SK-N-SH (cell line): ENCODE measurements around the gene ZSCAN20. TPM values are rescaled to one million over a fixed set of nuclear protein-coding genes. Genes with fewer than 3 reads are reported as not detected.
"Not testable (repeated sequence)": the region's sequence is repeated elsewhere in the genome, so short reads cannot be mapped to it uniquely, and the experiment has no call there.

Source experiments
- CTCF ChIA-PET: fragments of 300-600, 350-600 bp; formaldehyde crosslinking; extraction: SDS; loops from one replicate; lab custom pipeline; 2021; lab: Yijun Ruan, JAX
- POLR2A ChIA-PET: fragments of 350-600 bp; sonication (Branson Sonifier 250); formaldehyde crosslinking; extraction: SDS; loops from one replicate; lab custom pipeline; 2020; ENCODE audit warnings: antibody characterized with exemption, inconsistent platforms; lab: Yijun Ruan, JAX
- DNase-seq: peaks from one replicate; pipeline ENCODE4 v3.0.0; 2012
- H2AFZ ChIP-seq: fragments of 200-600 bp; sonication (generic); 2 replicates; pipeline ENCODE4 v1.8.1; 2016; ENCODE audit warnings: antibody characterized with exemption, mild to moderate bottlenecking, low read depth
- H3F3A ChIP-seq: fragments of 200-600 bp; sonication (generic); replicated peaks from 2 replicates; pipeline ENCODE3; 2016; ENCODE audit warnings: antibody characterized with exemption, mild to moderate bottlenecking; ENCODE audit not compliant: insufficient read depth
- H3K27ac ChIP-seq, 2 experiments: fragments of 200-500 bp in 1 of 2; fragments of 200-600 bp in 1 of 2; sonication (Bioruptor generic) in 1 of 2; sonication (generic), shearing (Covaris generic) in 1 of 2; 2 replicates each; pipeline versions ENCODE4 v1.5.1 to v1.6.1; 2014 to 2016; ENCODE audit warnings: low read depth in 2 of 2, inconsistent platforms in 1 of 2, low read length in 1 of 2, mild to moderate bottlenecking in 1 of 2, mixed read lengths in 1 of 2
- H3K27me3 ChIP-seq: fragments of 200-600 bp; sonication (generic), shearing (Covaris generic); 2 replicates; pipeline ENCODE4 v1.6.1; 2016; ENCODE audit warnings: mixed run types; ENCODE audit not compliant: insufficient read depth
- H3K36me3 ChIP-seq, 2 experiments: fragments of 200-500 bp in 1 of 2; fragments of 200-600 bp in 1 of 2; sonication (Bioruptor generic) in 1 of 2; sonication (generic) in 1 of 2; replicated peaks in 1 of 2; 2 replicates each; pipeline versions ENCODE3 to v1.5.1; 2014 to 2016; ENCODE audit warnings: low read length in 1 of 2, mild to moderate bottlenecking in 1 of 2; ENCODE audit not compliant: insufficient read depth in 2 of 2, control insufficient read depth in 1 of 2
- H3K4me1 ChIP-seq, 2 experiments: fragments of 200-500 bp in 1 of 2; fragments of 200-600 bp in 1 of 2; sonication (Bioruptor generic) in 1 of 2; sonication (generic), shearing (Covaris generic) in 1 of 2; 2 replicates each; pipeline versions ENCODE4 v1.5.1 to v1.6.1; 2014 to 2016; ENCODE audit warnings: low read depth in 1 of 2, low read length in 1 of 2, mixed run types in 1 of 2; ENCODE audit not compliant: insufficient read depth in 2 of 2, control insufficient read depth in 1 of 2
- H3K4me2 ChIP-seq: fragments of 200-600 bp; sonication (generic), shearing (Covaris generic); 2 replicates; pipeline ENCODE4 v1.6.1; 2017; ENCODE audit warnings: mixed run types
- H3K4me3 ChIP-seq, 2 experiments: fragments of 200-500 bp in 1 of 2; fragments of 200-600 bp in 1 of 2; sonication (Bioruptor generic) in 1 of 2; sonication (generic), shearing (Covaris generic) in 1 of 2; 2 replicates each; pipeline versions ENCODE4 v1.5.1 to v1.8.1; 2014 to 2016; ENCODE audit warnings: low read depth in 2 of 2, inconsistent platforms in 1 of 2, low read length in 1 of 2, mild to moderate bottlenecking in 1 of 2, mixed read lengths in 1 of 2, moderate library complexity in 1 of 2
- H3K79me2 ChIP-seq: fragments of 200-600 bp; sonication (generic); 2 replicates; pipeline ENCODE4 v1.8.1; 2017; ENCODE audit warnings: mild to moderate bottlenecking; ENCODE audit not compliant: insufficient read depth
- H3K9ac ChIP-seq: fragments of 200-600 bp; sonication (generic); 2 replicates; pipeline ENCODE4 v1.6.1; 2017; ENCODE audit warnings: mixed run types
- H3K9me2 ChIP-seq: fragments of 200-600 bp; sonication (generic); 2 replicates; pipeline ENCODE4 v1.6.1; 2017; ENCODE audit warnings: mixed run types
- H3K9me3 ChIP-seq: fragments of 200-600 bp; sonication (generic); 2 replicates; pipeline ENCODE4 v1.6.1; 2017; ENCODE audit warnings: mixed run types, mild to moderate bottlenecking, moderate library complexity
- H4K20me1 ChIP-seq: fragments of 200-600 bp; sonication (generic); 2 replicates; pipeline ENCODE4 v1.6.1; 2017; ENCODE audit warnings: mild to moderate bottlenecking, mixed run types; ENCODE audit not compliant: insufficient read depth
- FOSL2 ChIP-seq: IDR thresholded peaks from 2 replicates; pipeline ENCODE4 v1.4.0; 2012; ENCODE audit warnings: low read depth, mild to moderate bottlenecking, moderate library complexity, borderline replicate concordance
- GATA2 ChIP-seq: sonication (generic); formaldehyde crosslinking; IDR thresholded peaks from 2 replicates; pipeline ENCODE4 v1.5.0; 2020; ENCODE audit warnings: mild to moderate bottlenecking, missing genetic modification reagents
- MEF2A ChIP-seq: IDR thresholded peaks from 2 replicates; pipeline ENCODE4 v1.4.0; 2012; ENCODE audit warnings: low read depth, borderline replicate concordance
- MXI1 ChIP-seq: IDR thresholded peaks from 2 replicates; pipeline ENCODE4 v1.6.1; 2012; ENCODE audit warnings: mild to moderate bottlenecking, low read depth, low read length, improper control_type of control experiment
- NRF1 ChIP-seq: IDR thresholded peaks from 2 replicates; pipeline ENCODE4 v1.6.1; 2012; ENCODE audit warnings: low read depth, mild to moderate bottlenecking, low read length
- YY1 ChIP-seq: IDR thresholded peaks from 2 replicates; pipeline ENCODE4 v1.4.0; 2012; ENCODE audit warnings: low read depth, mild to moderate bottlenecking
- WGBS: methylation state at CpG from one replicate; pipeline ENCODE4 v1.1.6; 2017; ENCODE audit warnings: low lambda C conversion rate; 5-methylcytosine and 5-hydroxymethylcytosine counted together
- polyA plus RNA-seq, 3 experiments: library from polyadenylated mRNA; depleted of rRNA; stranded (reverse); fragments of >200 nt; gene quantifications; 2 replicates each; pipeline ENCODE4 v1.2.3, GENCODE V29; 2012
- TF ChIP-seq, protein P1 (sequence below): fragments of 200-600 bp; sonication (generic); IDR thresholded peaks from 2 replicates; pipeline ENCODE4 v1.6.1; 2017; ENCODE audit warnings: antibody characterized with exemption, mild to moderate bottlenecking, moderate library complexity
- TF ChIP-seq, protein P2 (sequence below): IDR thresholded peaks from 2 replicates; pipeline ENCODE4 v1.4.0; 2012; ENCODE audit warnings: low read depth, borderline replicate concordance
- TF ChIP-seq, protein P3 (sequence below): fragments of 150-350 bp; IDR thresholded peaks from 2 replicates; pipeline ENCODE4 v1.6.1; 2017; ENCODE audit warnings: antibody characterized with exemption, low read length, low read depth, borderline replicate concordance
- TF ChIP-seq, protein P4 (sequence below): fragments of 150-350 bp; IDR thresholded peaks from 2 replicates; pipeline ENCODE4 v1.6.1; 2016; ENCODE audit warnings: mild to moderate bottlenecking, low read depth, low read length

ZSCAN20 gene
- polyA plus RNA-seq, 1 of the 3 experiments (the other 2 are of a cell fraction) = 2.1 TPM

DNA sequence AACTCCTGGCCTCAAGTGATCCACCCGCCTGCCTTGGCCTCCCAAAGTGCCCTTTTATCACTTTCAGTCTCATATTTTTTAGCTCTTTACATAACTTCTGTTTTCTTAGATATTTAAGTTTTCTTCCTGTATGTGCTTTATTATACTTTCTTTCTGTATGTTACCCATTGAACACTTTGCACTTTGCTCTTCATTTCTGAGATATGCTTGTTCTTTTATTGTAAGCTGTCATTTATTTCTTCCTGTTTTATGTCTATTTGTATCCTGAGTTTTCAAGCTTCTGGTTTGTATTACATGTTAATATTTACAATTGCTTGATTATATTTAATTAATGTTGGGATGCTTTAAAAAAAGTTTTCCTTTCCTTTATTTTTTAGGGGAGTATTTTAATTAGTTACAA, 35.7 kb downstream of the ZSCAN20 start:
- CTCF ChIA-PET = no interaction called here
- no peak overlapping the region for H2AFZ ChIP-seq
- no peaks in the 10 kb centered on the region for H3K9me2 ChIP-seq
- no peaks in the 10 kb centered on the region for H3K36me3 ChIP-seq
- no peaks in the 10 kb centered on the region for H3K79me2 ChIP-seq
- no peak overlapping the region for H3K27ac ChIP-seq
- H3K9me3 ChIP-seq = no peaks in the 10 kb centered on the region
- no peaks in the 10 kb centered on the region for H3K27me3 ChIP-seq
- H3K4me2 ChIP-seq = no peak overlapping the region
- WGBS = 61% methylated on average over 1 of the region's 1 CpG
- H4K20me1 ChIP-seq = no peaks in the 10 kb centered on the region
- DNase-seq = no peak
- H3F3A ChIP-seq = no peaks in the 10 kb centered on the region
- H3K4me1 ChIP-seq = no peaks in the 10 kb centered on the region
- POLR2A ChIA-PET = no interaction called here
- TF ChIP-seq FOSL2 (no peak), NRF1 (no peak), YY1 (no peak), MEF2A (no peak), MXI1 (no peak), GATA2 (no peak)
- TF ChIP-seq, protein P1, sequence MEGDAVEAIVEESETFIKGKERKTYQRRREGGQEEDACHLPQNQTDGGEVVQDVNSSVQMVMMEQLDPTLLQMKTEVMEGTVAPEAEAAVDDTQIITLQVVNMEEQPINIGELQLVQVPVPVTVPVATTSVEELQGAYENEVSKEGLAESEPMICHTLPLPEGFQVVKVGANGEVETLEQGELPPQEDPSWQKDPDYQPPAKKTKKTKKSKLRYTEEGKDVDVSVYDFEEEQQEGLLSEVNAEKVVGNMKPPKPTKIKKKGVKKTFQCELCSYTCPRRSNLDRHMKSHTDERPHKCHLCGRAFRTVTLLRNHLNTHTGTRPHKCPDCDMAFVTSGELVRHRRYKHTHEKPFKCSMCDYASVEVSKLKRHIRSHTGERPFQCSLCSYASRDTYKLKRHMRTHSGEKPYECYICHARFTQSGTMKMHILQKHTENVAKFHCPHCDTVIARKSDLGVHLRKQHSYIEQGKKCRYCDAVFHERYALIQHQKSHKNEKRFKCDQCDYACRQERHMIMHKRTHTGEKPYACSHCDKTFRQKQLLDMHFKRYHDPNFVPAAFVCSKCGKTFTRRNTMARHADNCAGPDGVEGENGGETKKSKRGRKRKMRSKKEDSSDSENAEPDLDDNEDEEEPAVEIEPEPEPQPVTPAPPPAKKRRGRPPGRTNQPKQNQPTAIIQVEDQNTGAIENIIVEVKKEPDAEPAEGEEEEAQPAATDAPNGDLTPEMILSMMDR = no peak
- TF ChIP-seq, protein P2, sequence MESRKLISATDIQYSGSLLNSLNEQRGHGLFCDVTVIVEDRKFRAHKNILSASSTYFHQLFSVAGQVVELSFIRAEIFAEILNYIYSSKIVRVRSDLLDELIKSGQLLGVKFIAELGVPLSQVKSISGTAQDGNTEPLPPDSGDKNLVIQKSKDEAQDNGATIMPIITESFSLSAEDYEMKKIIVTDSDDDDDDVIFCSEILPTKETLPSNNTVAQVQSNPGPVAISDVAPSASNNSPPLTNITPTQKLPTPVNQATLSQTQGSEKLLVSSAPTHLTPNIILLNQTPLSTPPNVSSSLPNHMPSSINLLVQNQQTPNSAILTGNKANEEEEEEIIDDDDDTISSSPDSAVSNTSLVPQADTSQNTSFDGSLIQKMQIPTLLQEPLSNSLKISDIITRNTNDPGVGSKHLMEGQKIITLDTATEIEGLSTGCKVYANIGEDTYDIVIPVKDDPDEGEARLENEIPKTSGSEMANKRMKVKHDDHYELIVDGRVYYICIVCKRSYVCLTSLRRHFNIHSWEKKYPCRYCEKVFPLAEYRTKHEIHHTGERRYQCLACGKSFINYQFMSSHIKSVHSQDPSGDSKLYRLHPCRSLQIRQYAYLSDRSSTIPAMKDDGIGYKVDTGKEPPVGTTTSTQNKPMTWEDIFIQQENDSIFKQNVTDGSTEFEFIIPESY = no peak
- TF ChIP-seq, protein P3, sequence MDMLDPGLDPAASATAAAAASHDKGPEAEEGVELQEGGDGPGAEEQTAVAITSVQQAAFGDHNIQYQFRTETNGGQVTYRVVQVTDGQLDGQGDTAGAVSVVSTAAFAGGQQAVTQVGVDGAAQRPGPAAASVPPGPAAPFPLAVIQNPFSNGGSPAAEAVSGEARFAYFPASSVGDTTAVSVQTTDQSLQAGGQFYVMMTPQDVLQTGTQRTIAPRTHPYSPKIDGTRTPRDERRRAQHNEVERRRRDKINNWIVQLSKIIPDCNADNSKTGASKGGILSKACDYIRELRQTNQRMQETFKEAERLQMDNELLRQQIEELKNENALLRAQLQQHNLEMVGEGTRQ = no peak
- TF ChIP-seq, protein P4, sequence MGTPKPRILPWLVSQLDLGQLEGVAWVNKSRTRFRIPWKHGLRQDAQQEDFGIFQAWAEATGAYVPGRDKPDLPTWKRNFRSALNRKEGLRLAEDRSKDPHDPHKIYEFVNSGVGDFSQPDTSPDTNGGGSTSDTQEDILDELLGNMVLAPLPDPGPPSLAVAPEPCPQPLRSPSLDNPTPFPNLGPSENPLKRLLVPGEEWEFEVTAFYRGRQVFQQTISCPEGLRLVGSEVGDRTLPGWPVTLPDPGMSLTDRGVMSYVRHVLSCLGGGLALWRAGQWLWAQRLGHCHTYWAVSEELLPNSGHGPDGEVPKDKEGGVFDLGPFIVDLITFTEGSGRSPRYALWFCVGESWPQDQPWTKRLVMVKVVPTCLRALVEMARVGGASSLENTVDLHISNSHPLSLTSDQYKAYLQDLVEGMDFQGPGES = no peak
- TF ChIP-seq, all 33 proteins: peak for 0
- Histone ChIP-seq H3K9ac (no peak overlapping the region), H3K4me3 (no peak overlapping the region)

DNA sequence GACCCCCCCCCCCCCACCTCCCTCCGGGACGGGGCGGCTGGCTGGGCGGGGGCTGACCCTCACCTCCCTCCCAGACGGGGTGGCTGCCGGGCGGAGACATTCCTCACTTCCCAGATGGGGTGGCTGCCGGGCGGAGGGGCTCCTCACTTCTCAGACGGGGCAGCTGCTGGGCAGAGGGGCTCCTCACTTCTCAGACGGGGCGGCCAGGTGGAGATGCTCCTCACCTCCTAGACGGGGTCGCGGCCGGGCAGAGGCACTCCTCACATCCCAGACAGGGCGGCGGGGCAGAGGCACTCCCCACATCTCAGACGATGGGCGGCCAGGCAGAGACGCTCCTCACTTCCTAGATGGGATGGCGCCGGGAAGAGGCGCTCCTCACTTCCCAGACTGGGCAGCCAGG, 36.8 kb downstream of the ZSCAN20 start:
- H3K9me3 ChIP-seq, DNase-seq, H3K79me2 ChIP-seq, H3K27me3 ChIP-seq, H4K20me1 ChIP-seq, H3K4me1 ChIP-seq, H3K9me2 ChIP-seq, H3K4me3 ChIP-seq, CTCF ChIA-PET, H3K27ac ChIP-seq, H3K36me3 ChIP-seq, H3K9ac ChIP-seq, H3K4me2 ChIP-seq, POLR2A ChIA-PET, H3F3A ChIP-seq, H2AFZ ChIP-seq: not testable (repeated sequence)
- WGBS = 93% methylated on average over 3 of the region's 24 CpGs
